Measurements from ENCODE around the gene CHN1.

CHN1 gene

DNA sequence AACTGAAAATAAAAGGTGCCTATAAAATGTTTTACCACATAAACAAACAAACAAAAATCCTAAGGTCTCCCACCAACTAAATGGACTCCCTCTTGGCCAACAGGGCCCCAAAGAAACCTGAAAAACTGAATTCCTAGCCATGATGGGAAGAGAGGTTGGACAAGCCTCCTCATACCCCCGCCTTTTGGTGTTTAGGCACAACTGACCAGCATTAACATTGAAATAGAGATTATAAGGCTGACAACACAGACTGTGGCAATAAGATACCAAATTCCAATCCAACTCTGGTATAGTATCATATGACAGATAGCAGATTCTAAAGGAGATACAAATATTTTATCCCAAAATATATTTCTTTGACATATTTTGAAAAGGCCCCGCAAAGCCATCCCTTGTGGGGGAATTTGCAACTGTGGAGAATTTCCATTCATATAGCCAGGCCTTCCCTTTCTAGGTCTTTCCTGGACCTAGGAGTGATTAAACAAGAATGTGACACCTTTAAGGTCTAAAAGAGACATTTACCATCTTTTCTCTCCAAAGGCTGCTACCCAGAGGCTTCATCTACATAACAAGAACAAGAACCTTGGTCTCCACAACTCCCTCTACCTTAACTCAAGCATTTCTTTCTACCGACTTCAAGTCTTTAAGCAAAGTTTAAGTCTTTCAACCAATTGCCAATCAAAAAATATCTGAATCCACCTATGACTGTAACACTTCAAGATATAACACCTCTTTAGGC lies 80.0 kb downstream of the CHN1 start:
- peaks cover 6% of the 10 kb centered on the region for H3K9me3 ChIP-seq

DNA sequence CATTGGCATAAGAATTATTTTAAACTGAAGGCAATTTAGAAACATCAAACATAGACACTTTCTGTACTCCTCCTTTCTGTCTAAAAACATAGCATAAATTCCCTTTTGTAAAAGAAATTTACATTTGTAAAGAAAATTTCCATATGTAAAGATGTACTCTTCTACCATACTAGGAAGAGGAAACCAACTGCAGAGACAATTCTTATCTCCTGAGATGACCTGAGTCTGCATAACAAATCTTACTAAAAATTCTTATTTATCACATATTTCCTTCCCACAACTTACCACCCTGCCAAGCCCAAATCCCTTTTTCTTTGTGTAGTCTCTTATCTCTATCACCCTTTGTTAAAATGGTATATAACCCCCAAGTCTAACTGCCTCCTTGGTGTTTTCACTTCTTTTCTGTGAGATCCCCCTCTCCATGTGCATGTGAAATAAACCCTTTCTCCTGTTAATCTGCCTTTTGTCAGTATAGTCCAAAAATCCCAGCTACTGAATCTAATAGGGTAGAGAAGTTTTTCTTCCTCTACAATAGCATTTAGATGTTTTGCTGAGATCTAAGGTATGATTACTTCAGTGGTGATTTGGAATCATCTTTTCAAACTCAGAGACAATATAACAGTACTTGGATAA lies 81.0 kb downstream of the CHN1 start:
- TF ChIP-seq, protein P1, sequence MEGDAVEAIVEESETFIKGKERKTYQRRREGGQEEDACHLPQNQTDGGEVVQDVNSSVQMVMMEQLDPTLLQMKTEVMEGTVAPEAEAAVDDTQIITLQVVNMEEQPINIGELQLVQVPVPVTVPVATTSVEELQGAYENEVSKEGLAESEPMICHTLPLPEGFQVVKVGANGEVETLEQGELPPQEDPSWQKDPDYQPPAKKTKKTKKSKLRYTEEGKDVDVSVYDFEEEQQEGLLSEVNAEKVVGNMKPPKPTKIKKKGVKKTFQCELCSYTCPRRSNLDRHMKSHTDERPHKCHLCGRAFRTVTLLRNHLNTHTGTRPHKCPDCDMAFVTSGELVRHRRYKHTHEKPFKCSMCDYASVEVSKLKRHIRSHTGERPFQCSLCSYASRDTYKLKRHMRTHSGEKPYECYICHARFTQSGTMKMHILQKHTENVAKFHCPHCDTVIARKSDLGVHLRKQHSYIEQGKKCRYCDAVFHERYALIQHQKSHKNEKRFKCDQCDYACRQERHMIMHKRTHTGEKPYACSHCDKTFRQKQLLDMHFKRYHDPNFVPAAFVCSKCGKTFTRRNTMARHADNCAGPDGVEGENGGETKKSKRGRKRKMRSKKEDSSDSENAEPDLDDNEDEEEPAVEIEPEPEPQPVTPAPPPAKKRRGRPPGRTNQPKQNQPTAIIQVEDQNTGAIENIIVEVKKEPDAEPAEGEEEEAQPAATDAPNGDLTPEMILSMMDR (IDR thresholded peaks at IDR 0.05) = no peak

More for the DNA sequence above, 80.0 kb downstream of the CHN1 start:
- Histone ChIP-seq H3K36me3 (no peaks in the 10 kb centered on the region), H3K27ac (no peak overlapping the region), H3K4me3 (ENCODE audit: low read depth in 1 of 2, low read length in 1 of 2) (no peak overlapping the region), H3K27me3 (no peaks in the 10 kb centered on the region), H3K4me1 (ENCODE audit: control insufficient read depth in 1 of 2, insufficient read depth in 1 of 2, low read depth in 1 of 2, low read length in 1 of 2) (peaks cover 0 to 3% of the 10 kb centered on the region in 2 experiments)
- TF ChIP-seq, protein P1 (IDR thresholded peaks at IDR 0.05) = no peak

DNA sequence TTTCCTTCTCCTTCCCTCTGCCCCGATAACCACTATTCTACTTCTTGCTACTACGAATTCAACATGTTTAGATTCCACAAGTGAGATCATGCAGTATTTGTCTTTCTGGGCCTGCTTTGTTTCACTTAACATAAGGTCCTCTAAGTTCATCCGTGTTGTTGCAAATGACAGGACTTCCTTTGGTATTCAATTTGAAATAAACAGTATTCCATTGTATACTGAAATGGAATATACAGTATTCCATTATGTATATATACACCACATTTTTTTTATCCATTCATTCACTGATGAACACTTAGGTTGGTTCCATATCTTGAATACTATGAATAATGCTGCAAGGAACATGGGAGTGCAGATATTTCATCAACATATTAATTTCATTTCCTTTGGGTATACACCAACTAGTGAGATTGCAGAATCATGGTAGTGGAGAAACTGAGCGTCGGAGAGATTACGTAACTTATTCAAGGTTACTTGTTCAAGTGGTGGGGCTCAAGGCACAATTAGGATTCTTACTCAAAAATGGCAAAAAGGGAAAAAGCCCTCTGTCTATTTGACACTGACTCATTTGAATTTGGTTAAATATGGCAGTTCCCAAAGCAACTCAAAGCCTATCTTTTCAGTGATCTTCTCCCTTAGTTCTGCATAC lies 85.1 kb downstream of the CHN1 start:
- no peaks in the 10 kb centered on the region for H3K27me3 ChIP-seq
- H3K4me1 ChIP-seq (ENCODE audit: control insufficient read depth in 1 of 2, insufficient read depth in 1 of 2, low read depth in 1 of 2, low read length in 1 of 2) = peaks cover 0 to 8% of the 10 kb centered on the region in 2 experiments
- TF ChIP-seq, protein P1 (IDR thresholded peaks at IDR 0.05) = no peak
- H3K27ac ChIP-seq = no peak overlapping the region
- H3K9me3 ChIP-seq = peaks cover 6% of the 10 kb centered on the region
- no peaks in the 10 kb centered on the region for H3K36me3 ChIP-seq
- no peak overlapping the region for H3K4me3 ChIP-seq (ENCODE audit: low read depth in 1 of 2, low read length in 1 of 2)

More for the DNA sequence above, 81.0 kb downstream of the CHN1 start:
- H3K27me3 ChIP-seq = no peaks in the 10 kb centered on the region
- peaks cover 0 to 8% of the 10 kb centered on the region in 2 experiments for H3K4me1 ChIP-seq (ENCODE audit: control insufficient read depth in 1 of 2, insufficient read depth in 1 of 2, low read depth in 1 of 2, low read length in 1 of 2)
- no peak overlapping the region for H3K27ac ChIP-seq
- no peak overlapping the region for H3K4me3 ChIP-seq (ENCODE audit: low read depth in 1 of 2, low read length in 1 of 2)
- H3K36me3 ChIP-seq = no peaks in the 10 kb centered on the region
- H3K9me3 ChIP-seq = peaks cover 6% of the 10 kb centered on the region

DNA sequence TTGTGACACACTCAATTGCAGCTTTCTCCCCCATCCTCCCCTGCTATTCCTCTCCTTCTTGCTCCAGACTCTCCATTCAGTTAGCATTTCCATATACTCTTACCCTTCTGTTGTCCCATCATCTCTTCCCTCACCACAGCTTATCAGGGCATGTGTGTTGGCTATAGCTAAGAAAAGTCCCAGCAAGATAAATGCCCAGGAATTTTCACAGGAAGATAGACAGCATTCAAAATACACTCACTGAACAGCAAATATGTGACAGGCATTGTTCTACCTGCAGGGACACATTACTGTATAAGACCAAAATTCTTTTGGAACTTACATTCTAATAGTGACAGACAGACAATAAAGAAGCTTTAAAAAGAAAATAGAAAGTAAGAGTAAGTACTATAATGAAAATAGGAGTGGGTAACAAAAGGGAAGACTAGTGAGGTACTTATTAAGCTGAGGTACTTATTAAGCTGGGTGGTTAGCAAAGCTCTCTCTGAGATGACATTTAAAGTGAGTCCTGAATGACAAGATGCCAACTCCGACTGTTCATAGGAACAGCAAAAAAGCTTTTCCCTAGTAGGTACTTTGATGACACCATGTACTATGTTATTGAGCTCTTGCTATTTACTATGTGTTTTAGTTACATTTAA lies 86.2 kb downstream of the CHN1 start:
- Histone ChIP-seq H3K36me3 (no peaks in the 10 kb centered on the region), H3K9me3 (peaks cover 6% of the 10 kb centered on the region), H3K4me3 (ENCODE audit: low read depth in 1 of 2, low read length in 1 of 2) (no peak overlapping the region), H3K4me1 (ENCODE audit: control insufficient read depth in 1 of 2, insufficient read depth in 1 of 2, low read depth in 1 of 2, low read length in 1 of 2) (peaks cover 0 to 8% of the 10 kb centered on the region in 2 experiments), H3K27me3 (no peaks in the 10 kb centered on the region), H3K27ac (no peak overlapping the region)
- TF ChIP-seq, protein P1 (IDR thresholded peaks at IDR 0.05) = no peak

DNA sequence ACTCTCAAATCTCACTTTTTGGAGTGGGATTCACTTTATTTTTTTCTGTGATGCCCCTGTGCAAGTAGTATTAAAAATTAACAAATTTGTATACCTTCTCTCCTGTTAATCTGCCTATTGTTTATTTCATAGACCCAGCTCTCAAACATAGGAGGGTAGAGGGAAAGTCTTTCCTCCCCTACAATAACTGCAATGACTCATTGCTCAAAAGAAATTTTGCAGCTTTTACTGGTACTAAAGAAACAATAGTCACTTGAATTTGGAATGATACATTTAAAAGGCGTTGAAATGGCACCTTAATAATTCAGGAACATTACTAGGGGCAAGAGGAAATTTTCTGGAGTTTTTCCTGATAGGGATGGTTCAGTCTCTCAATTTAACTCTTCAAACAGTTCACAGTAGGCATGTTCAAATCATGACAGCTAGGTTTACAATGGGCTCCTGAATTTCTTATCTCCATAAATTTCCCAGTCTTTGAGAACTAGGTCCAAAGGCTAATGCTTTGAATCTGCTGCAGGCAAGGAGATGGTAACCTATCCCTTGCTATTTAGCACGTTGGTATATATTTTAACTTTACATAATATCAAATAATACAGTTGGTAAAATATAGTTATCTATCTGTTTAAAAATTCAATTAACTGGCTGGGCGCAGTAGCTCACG lies 88.8 kb downstream of the CHN1 start:
- Histone ChIP-seq H3K4me1 (ENCODE audit: control insufficient read depth in 1 of 2, insufficient read depth in 1 of 2, low read depth in 1 of 2, low read length in 1 of 2) (peaks cover 0 to 8% of the 10 kb centered on the region in 2 experiments), H3K4me3 (ENCODE audit: low read depth in 1 of 2, low read length in 1 of 2) (no peak overlapping the region), H3K27me3 (no peaks in the 10 kb centered on the region), H3K36me3 (no peaks in the 10 kb centered on the region), H3K27ac (no peak overlapping the region), H3K9me3 (peaks cover under 1% of the 10 kb centered on the region)
- TF ChIP-seq, protein P1 (IDR thresholded peaks at IDR 0.05) = no peak

Measured in neutrophil (primary cell).